ENCODE results near the gene FMN2.
"Not testable (repeated sequence)": the region's sequence is repeated elsewhere in the genome, so short reads cannot be mapped to it uniquely, and the experiment has no call there.

The FMN2 gene

GRCh38 chr1:240391660-240392260, 300.1 kb downstream of the FMN2 start:
- DNase-seq: no peak

- no peak for DNase-seq
Measured at GRCh38 chr1:240394353-240394752, 302.7 kb downstream of the FMN2 start.

DNA sequence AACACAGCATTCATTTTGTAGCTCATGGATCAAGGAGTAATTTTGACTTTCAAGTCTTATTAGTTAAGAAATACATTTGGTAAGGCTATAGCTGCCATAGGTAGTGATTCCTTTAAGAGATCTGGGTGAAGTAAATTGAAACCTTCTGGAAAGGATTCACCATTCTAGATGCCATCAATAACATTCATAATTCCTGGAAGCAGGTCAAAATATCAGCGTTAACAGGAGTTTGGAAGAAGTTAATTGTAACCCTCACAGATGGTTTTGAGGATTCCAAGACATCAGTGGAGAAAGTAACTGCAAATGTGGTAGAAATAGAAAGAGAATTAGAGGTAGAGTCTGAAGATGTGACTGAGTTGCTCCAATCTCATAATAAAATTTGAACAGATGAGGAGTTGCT, 303.7 kb downstream of the FMN2 start:
- no peak for DNase-seq

DNA sequence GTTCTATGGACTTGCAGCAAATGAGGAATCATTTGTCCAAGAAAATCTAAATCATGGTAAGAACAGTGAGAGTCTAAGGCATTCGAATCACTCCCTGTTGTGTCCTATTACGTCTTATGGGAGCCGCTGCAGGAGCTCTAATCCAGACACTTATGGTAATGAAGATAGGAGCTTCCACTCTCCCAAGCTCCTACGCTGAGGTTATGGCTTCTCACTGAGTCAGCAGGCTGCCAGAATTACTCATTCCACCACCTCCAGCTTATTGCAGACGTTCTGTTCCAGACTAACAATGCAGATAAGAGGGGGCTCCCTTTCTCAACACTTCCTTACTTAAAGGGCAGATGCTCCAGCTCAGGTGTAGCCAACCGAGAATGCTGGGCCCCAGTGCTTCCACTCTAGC, 307.7 kb downstream of the FMN2 start:
- DNase-seq: no peak

DNA sequence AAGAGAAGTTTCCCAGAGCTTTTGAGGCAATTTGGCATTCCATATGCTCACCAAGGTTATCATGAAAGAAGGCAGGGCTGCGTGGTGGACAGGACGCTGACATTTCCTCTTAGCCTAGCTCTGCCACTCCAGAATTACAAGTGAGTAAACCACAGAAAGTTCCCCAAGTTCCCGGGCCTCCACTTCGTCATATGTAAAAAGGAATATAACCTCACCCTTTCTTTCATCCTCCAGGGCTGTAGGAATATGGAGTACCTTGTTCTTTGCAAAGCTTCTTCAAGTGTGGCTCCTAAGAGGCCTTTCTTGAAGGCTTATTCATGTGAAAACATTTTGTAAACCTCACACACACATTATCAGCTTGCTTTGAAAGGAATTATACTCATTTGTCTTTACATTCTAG, 310.0 kb downstream of the FMN2 start:
- DNase-seq: no peak

DNA sequence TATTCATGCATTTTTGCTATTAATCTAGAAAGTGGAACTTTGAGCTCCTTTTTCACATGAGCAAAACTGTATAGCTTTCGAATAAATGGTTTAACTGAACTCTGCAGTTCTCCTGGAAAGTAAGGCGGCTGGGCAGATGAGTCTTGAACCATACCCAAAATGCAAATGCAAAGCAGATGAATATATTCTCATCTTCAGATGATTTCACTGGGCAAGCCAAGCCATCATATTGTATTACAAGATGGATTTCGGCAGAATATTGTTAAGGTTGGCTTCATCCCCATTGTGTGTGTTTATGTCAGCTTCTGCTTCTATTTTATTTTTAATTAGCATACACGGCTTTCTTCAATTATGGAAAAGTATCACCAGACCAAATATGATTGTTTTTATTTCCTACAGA, 310.6 kb downstream of the FMN2 start:
- DNase-seq: no peak

GRCh38 chr1:240404286-240404685, 312.6 kb downstream of the FMN2 start:
- DNase-seq: no peak

- no peak for DNase-seq
Measured at GRCh38 chr1:240405751-240406150, 314.1 kb downstream of the FMN2 start.

- no peak for DNase-seq
Measured at GRCh38 chr1:240407407-240407806, 315.7 kb downstream of the FMN2 start.

DNA sequence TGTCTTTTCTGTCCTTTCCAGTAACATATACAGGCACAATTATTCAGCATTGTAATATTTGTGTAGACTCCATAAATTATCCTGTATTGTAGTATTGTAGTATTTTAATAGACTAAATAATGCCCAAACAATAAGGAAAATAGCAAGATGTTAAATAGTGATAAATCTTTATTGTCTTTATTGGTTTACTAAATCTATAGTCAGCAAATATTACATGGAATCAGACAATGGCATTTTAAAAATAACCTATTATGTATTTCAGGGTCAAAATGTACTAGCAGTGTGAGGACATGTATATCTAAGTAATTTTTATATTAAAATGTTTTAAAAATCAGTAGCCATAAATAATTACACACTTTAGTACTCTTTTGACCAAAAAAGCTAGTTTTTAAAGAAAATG, 317.9 kb downstream of the FMN2 start:
- DNase-seq: no peak

GRCh38 chr1:240413732-240414131, 322.0 kb downstream of the FMN2 start:
- DNase-seq: no peak

- DNase-seq: no peak
Measured at GRCh38 chr1:240414237-240414636, 322.6 kb downstream of the FMN2 start.

DNA sequence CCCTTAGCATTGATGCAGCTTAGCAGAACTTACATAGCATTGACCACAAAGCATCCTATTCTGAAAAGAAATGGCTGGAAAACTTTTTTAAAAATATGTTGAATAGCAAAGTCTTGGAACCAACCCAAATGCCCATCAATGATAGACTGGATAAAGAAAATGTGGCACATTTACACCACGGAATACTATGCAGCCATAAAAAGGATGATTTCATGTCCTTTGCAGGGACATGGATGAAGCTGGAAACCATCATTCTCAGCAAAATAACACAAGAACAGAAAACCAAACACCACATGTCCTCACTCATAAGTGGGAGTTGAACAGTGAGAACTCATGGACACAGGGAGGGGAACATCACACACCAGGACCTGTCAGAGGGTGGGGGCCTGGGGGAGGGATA, 323.3 kb downstream of the FMN2 start:
- not testable (repeated sequence) for DNase-seq

- DNase-seq: no peak
Measured at GRCh38 chr1:240415532-240415931, 323.8 kb downstream of the FMN2 start.

DNA sequence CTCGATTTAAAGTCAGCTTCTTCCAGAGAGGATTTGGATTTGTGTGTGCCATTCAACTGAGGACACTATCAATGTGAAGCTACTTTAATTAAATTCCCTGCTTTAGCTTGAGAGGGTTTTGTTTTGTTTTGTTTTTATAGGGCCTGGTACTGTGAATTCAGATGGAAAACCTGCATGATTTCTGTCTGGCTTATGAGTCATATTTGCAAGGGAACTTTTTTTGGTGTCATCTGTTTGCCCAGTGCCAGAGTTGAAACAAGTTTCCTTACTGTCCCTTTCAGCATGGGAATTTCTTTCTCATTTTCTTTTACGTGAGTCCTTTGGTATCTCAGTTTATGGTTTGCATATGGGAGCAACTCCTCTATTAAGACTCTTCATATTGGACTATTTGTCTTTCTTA, 325.6 kb downstream of the FMN2 start:
- DNase-seq: no peak

GRCh38 chr1:240420766-240421165, 329.1 kb downstream of the FMN2 start:
- no peak for DNase-seq

- no peak for DNase-seq
Measured at GRCh38 chr1:240423246-240423924, 331.7 kb downstream of the FMN2 start.

DNA sequence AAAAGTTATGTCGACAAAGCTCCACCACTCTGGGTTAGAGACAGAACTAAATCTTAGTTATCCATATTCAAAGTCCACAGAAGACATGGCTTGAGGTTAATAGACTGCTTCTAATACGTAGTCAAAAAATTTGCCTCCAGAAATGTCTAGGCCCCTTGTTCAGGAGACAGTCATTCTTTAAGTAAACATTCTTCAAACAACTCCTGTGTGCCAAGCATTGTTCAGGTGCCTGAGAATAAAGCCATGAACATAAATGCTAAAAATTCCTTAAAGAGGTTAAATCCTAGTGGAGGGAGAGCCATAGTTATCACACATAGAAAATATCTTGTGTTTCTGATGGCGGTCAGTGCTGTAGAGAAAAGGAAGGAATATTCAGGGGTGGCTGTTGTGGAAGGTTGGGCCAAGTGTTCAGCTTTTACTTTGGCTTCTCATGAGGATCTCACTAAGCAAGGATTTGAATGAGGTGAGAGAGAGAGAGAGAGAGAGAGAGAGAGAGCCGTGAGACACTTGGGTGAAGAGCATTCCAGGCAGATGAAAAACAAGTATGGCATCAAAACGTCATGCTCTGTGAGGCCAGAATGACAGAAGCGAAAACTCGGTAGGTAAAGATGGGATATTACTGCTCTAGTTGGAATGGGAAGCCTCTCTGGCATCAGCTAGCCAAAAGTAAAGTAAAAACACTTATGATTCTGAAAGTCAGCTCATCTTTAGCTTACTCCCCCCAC, 333.2 kb downstream of the FMN2 start:
- no peak for DNase-seq

DNA sequence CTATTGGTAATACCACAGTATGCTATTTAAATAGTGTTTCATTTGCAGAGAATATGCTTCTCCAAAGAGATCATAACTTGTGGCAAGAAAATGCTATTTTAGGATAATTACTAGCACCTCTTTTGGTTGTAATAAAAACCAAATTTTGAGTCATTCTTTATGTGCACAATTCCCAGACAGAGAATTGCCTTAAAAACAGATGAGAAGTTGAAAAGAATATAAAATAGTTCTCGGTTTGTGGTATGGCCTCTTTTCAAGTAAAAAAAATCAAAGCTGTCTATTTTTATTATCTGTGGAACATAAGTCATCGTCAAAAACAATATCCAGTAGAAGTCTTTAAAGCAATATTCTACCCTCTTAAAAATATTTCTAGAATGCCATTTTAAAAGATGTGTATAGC, 334.4 kb downstream of the FMN2 start:
- no peak for DNase-seq

- DNase-seq: no peak
Measured at GRCh38 chr1:240435996-240436566, 344.4 kb downstream of the FMN2 start.

DNA sequence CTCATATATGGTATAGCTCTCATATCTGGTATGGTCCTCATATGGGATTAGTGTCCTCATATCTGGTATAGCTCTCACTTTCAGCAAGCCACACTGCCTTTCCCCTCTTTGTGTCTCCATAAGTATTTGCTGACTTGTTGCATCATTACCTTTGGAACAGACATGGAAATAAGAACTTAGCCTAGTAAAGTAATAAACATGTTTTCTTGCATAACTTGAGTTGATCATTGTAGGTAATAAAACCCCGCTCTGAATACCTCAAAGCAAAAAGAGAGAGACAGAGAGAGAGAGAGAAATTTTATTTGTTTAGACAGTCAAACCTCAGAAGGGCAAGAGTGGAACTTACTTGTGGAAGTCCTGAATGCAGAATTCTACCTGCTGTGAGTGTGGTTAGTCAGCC, 350.0 kb downstream of the FMN2 start:
- DNase-seq: no peak

DNA sequence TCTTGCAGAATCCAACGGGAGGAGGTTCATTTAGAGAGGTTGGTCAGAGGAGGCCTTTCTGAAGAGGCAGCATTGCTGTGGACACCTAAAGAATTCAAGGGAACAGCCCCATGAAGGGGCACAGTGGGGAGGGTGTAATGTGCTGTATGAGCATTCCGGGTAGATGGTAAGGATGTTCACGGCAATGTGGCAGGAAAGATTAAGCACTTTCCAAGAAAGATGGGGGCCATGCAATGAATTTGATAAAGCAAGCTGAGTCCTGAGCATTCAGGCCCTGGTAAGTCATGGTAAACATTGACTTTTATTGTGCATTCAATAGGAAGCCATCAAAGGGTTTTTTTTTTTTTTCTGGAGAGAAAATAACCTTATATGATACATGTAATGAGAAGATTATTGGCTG, 353.7 kb downstream of the FMN2 start:
- DNase-seq: no peak

DNA sequence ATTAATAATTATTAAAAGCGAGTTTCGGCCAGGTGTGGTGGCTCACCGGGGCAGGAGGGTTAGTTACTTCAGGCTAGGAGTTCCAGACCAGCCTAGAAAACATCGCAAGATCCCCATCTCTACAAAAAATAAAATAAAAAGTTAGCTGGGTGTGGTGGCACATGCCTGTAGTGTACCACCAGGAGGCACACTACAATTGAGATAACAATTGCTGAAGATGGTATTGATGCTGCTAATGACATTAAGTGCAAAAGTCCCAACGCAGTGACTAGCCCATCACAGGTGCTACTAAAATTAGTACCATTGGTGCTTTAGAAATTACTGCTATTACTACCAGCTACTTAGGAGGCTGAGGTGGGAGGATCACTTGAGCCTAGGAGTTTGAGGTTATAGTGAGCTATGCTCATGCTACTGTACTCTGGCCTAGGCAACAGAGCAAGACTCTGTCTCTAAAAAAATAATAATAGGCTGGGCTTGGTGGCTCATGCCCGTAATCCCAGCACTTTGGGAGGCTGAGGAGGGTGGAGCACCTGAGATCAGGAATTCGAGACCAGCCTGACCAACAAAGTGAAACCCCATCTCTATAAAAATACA, 363.6 kb downstream of the FMN2 start:
- no peak for DNase-seq

GRCh38 chr1:240457203-240457602, 365.5 kb downstream of the FMN2 start:
- DNase-seq: no peak

Measured in NCI-H2107 (cell line).